ENCODE results near the gene SDF4. TPM values are rescaled to one million over a fixed set of nuclear protein-coding genes. Genes with fewer than 3 reads are reported as not detected.

SDF4 gene
- total RNA-seq, 1 donor from 2014 or later, result 175 TPM

- Mint-ChIP-seq H3K36me3 (ENCODE audit: low read depth, unreplicated experiment) (no peaks in the 10 kb centered on the region), H3K4me1 (ENCODE audit: low read depth, unreplicated experiment) (peaks cover 7% of the 10 kb centered on the region), H3K9me3 (ENCODE audit: unreplicated experiment) (no peaks in the 10 kb centered on the region), H3K27ac (ENCODE audit: unreplicated experiment) (no peak overlapping the region), H3K27me3 (ENCODE audit: low read depth, unreplicated experiment) (peaks cover 18% of the 10 kb centered on the region), H3K4me3 (ENCODE audit: unreplicated experiment) (no peak overlapping the region)
- no peak overlapping the region for H3K9ac ChIP-seq (ENCODE audit: low read length)
- H2AFZ ChIP-seq (ENCODE audit: low read depth, low read length), result no peak overlapping the region
- H3K27me3 ChIP-seq (ENCODE audit: insufficient read depth, low read length), result no peaks in the 10 kb centered on the region
- no peak overlapping the region for H3K4me3 ChIP-seq (ENCODE audit: insufficient read depth, low read depth, low read length)
- no peaks in the 10 kb centered on the region for H3K79me2 ChIP-seq (ENCODE audit: insufficient read depth, low read length)
- DNase-seq (ENCODE audit: low read depth) (no peak), FAIRE-seq (no peak)
- no peaks in the 10 kb centered on the region for H3K4me1 ChIP-seq (ENCODE audit: insufficient read depth, low read length)
- TF ChIP-seq, protein P1, sequence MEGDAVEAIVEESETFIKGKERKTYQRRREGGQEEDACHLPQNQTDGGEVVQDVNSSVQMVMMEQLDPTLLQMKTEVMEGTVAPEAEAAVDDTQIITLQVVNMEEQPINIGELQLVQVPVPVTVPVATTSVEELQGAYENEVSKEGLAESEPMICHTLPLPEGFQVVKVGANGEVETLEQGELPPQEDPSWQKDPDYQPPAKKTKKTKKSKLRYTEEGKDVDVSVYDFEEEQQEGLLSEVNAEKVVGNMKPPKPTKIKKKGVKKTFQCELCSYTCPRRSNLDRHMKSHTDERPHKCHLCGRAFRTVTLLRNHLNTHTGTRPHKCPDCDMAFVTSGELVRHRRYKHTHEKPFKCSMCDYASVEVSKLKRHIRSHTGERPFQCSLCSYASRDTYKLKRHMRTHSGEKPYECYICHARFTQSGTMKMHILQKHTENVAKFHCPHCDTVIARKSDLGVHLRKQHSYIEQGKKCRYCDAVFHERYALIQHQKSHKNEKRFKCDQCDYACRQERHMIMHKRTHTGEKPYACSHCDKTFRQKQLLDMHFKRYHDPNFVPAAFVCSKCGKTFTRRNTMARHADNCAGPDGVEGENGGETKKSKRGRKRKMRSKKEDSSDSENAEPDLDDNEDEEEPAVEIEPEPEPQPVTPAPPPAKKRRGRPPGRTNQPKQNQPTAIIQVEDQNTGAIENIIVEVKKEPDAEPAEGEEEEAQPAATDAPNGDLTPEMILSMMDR (IDR thresholded peaks at IDR 0.05; ENCODE audit: insufficient read depth, low read depth, low read length), result no peak
- TF ChIP-seq EZH2 (IDR thresholded peaks at IDR 0.05; ENCODE audit: insufficient read depth, low read length), result no peak
- no peaks in the 10 kb centered on the region for H3K36me3 ChIP-seq (ENCODE audit: insufficient read depth, low read length)
- no peaks in the 10 kb centered on the region for H3K9me3 ChIP-seq (ENCODE audit: insufficient read depth, low read depth, low read length)
- no peak overlapping the region for H3K27ac ChIP-seq (ENCODE audit: low read depth, low read length)
- H4K20me1 ChIP-seq (ENCODE audit: insufficient read depth, low read length), result no peaks in the 10 kb centered on the region
- no peak overlapping the region for H3K4me2 ChIP-seq (ENCODE audit: low read length)
These were observed 46.6 kb downstream of the SDF4 start for GRCh38 chr1:1185101-1185765.

GRCh38 chr1:1183833-1184775 is 47.7 kb downstream of the SDF4 start:
- H3K36me3 Mint-ChIP-seq (ENCODE audit: low read depth, unreplicated experiment), result no peaks in the 10 kb centered on the region
- no peaks in the 10 kb centered on the region for H3K79me2 ChIP-seq (ENCODE audit: insufficient read depth, low read length)
- H3K4me2 ChIP-seq (ENCODE audit: low read length), result no peak overlapping the region
- no peak overlapping the region for H3K4me3 ChIP-seq (ENCODE audit: insufficient read depth, low read depth, low read length)
- FAIRE-seq, result no peak
- no peaks in the 10 kb centered on the region for H3K9me3 Mint-ChIP-seq (ENCODE audit: unreplicated experiment)
- H3K27me3 Mint-ChIP-seq (ENCODE audit: low read depth, unreplicated experiment), result peaks cover 9% of the 10 kb centered on the region
- H2AFZ ChIP-seq (ENCODE audit: low read depth, low read length), result no peak overlapping the region
- H3K27ac Mint-ChIP-seq (ENCODE audit: unreplicated experiment), result no peak overlapping the region
- no peaks in the 10 kb centered on the region for H4K20me1 ChIP-seq (ENCODE audit: insufficient read depth, low read length)
- H3K4me3 Mint-ChIP-seq (ENCODE audit: unreplicated experiment), result no peak overlapping the region
- no peak overlapping the region for H3K27ac ChIP-seq (ENCODE audit: low read depth, low read length)
- H3K4me1 ChIP-seq (ENCODE audit: insufficient read depth, low read length), result no peaks in the 10 kb centered on the region
- no peaks in the 10 kb centered on the region for H3K36me3 ChIP-seq (ENCODE audit: insufficient read depth, low read length)
- DNase-seq (ENCODE audit: low read depth), result no peak
- no peak overlapping the region for H3K9ac ChIP-seq (ENCODE audit: low read length)
- H3K4me1 Mint-ChIP-seq (ENCODE audit: low read depth, unreplicated experiment), result peaks cover 7% of the 10 kb centered on the region
- H3K27me3 ChIP-seq (ENCODE audit: insufficient read depth, low read length), result no peaks in the 10 kb centered on the region
- TF ChIP-seq EZH2 (IDR thresholded peaks at IDR 0.05; ENCODE audit: insufficient read depth, low read length), result no peak
- TF ChIP-seq, protein P1 (IDR thresholded peaks at IDR 0.05; ENCODE audit: insufficient read depth, low read depth, low read length), result no peak
- H3K9me3 ChIP-seq (ENCODE audit: insufficient read depth, low read depth, low read length), result no peaks in the 10 kb centered on the region

Measured in astrocyte (in vitro differentiated cells and primary cell).